Neural cell (in vitro differentiated cells): ENCODE data around the gene TRPM3. TPM values are rescaled to one million over a fixed set of nuclear protein-coding genes. Genes with fewer than 3 reads are reported as not detected.

Experiments used
- H2AFZ ChIP-seq: fragments of 200-600, 300-800 bp; sonication (generic), shearing (Covaris generic); 2 replicates; pipeline ENCODE4 v1.6.0; 2014; ENCODE audit warnings: low read depth, mild to moderate bottlenecking, antibody characterized with exemption, low read length, moderate library complexity
- H3F3A ChIP-seq: fragments of 200-600 bp; shearing (Covaris generic); 2 replicates; pipeline ENCODE4 v1.6.1; 2016; ENCODE audit warnings: mild to moderate bottlenecking, moderate library complexity, mixed read lengths, antibody characterized with exemption, low read length; ENCODE audit not compliant: insufficient read depth, poor library complexity, severe bottlenecking
- H3K27ac ChIP-seq: fragments of 200-600, 300-800 bp; sonication (generic), shearing (Covaris generic); 2 replicates; pipeline ENCODE4 v1.5.1; 2014; ENCODE audit warnings: mild to moderate bottlenecking, low read length, moderate library complexity
- H3K27me3 ChIP-seq: fragments of 300-800, 200-600 bp; sonication (generic), shearing (Covaris generic); 2 replicates; pipeline ENCODE4 v1.6.0; 2014; ENCODE audit warnings: mild to moderate bottlenecking, low read depth, low read length, moderate library complexity; ENCODE audit not compliant: insufficient read depth
- H3K36me3 ChIP-seq: fragments of 300-800, 200-600 bp; sonication (generic), shearing (Covaris generic); 2 replicates; pipeline ENCODE4 v1.5.1; 2014; ENCODE audit warnings: mild to moderate bottlenecking, antibody characterized with exemption, low read length, moderate library complexity; ENCODE audit not compliant: insufficient read depth
- H3K4me2 ChIP-seq: fragments of 300-800, 200-600 bp; sonication (generic), shearing (Covaris generic); 2 replicates; pipeline ENCODE4 v1.6.0; 2014; ENCODE audit warnings: mild to moderate bottlenecking, low read length
- H3K4me3 ChIP-seq: fragments of 300-800, 200-600 bp; sonication (generic), shearing (Covaris generic); 2 replicates; pipeline ENCODE4 v1.5.1; 2014; ENCODE audit warnings: mild to moderate bottlenecking, low read length, moderate library complexity
- H3K79me2 ChIP-seq: fragments of 200-600 bp; shearing (Covaris generic); replicated peaks from 2 replicates; pipeline ENCODE4 v1.6.0; 2014; ENCODE audit warnings: mild to moderate bottlenecking, low read length, moderate library complexity; ENCODE audit not compliant: insufficient read depth
- H3K9ac ChIP-seq: fragments of 300-800, 200-600 bp; sonication (generic), shearing (Covaris generic); 2 replicates; pipeline ENCODE4 v1.6.1; 2016; ENCODE audit warnings: mild to moderate bottlenecking, low read length, mixed read lengths
- H3K9me2 ChIP-seq: fragments of 200-600 bp; shearing (Covaris generic); 2 replicates; pipeline ENCODE4 v1.6.1; 2016; ENCODE audit warnings: mild to moderate bottlenecking, low read length, mixed read lengths; ENCODE audit not compliant: insufficient read depth
- H3K9me3 ChIP-seq: fragments of 200-600, 300-800 bp; sonication (generic), shearing (Covaris generic); 2 replicates; pipeline ENCODE4 v1.6.1; 2016; ENCODE audit warnings: mild to moderate bottlenecking, mixed run types, low read length, moderate library complexity, mixed read lengths
- H4K20me1 ChIP-seq: fragments of 200-600 bp; shearing (Covaris generic); 2 replicates; pipeline ENCODE4 v1.6.1; 2016; ENCODE audit warnings: mild to moderate bottlenecking, mixed run types; ENCODE audit not compliant: insufficient read depth
- CTCF ChIP-seq: fragments of 450-650 bp; IDR thresholded peaks from 2 replicates; pipeline ENCODE4 v1.5.1; 2014; ENCODE audit warnings: antibody characterized with exemption, mild to moderate bottlenecking, moderate library complexity; ENCODE audit not compliant: poor library complexity, severe bottlenecking
- EP300 ChIP-seq: fragments of 450-650 bp; conservative IDR thresholded peaks from 2 replicates; pipeline ENCODE4 v1.6.1; 2014; ENCODE audit warnings: antibody characterized with exemption, mild to moderate bottlenecking, moderate library complexity; ENCODE audit not compliant: poor library complexity, severe bottlenecking
- EZH2 ChIP-seq: fragments of 200-600, 300-800 bp; shearing (Covaris generic), sonication (generic); IDR thresholded peaks from 2 replicates; pipeline ENCODE4 v1.6.1; 2014; ENCODE audit warnings: antibody characterized with exemption, low read length, borderline replicate concordance, mild to moderate bottlenecking; ENCODE audit not compliant: insufficient read depth, poor library complexity, severe bottlenecking
- MXI1 ChIP-seq: fragments of 450-650 bp; conservative IDR thresholded peaks from 2 replicates; pipeline ENCODE4 v1.6.1; 2014; ENCODE audit warnings: antibody characterized with exemption, mild to moderate bottlenecking; ENCODE audit not compliant: poor library complexity, severe bottlenecking
- POLR2AphosphoS5 ChIP-seq: IDR thresholded peaks from 2 replicates; pipeline ENCODE4 v1.6.1; 2012
- RAD21 ChIP-seq: fragments of 450-650 bp; conservative IDR thresholded peaks from 2 replicates; pipeline ENCODE4 v1.6.1; 2014; ENCODE audit warnings: antibody characterized with exemption, mild to moderate bottlenecking, moderate library complexity
- REST ChIP-seq: IDR thresholded peaks from 2 replicates; pipeline ENCODE4 v1.6.1; 2012; ENCODE audit warnings: borderline replicate concordance
- SMC3 ChIP-seq: fragments of 450-650 bp; conservative IDR thresholded peaks from 2 replicates; pipeline ENCODE4 v1.6.1; 2014; ENCODE audit warnings: antibody characterized with exemption, mild to moderate bottlenecking, moderate library complexity; ENCODE audit not compliant: poor library complexity
- TAF1 ChIP-seq: IDR thresholded peaks from 2 replicates; pipeline ENCODE4 v1.6.1; 2012; ENCODE audit warnings: low read depth
- polyA plus RNA-seq: library from polyadenylated mRNA; depleted of rRNA; stranded (reverse); fragments of >200 nt; gene quantifications from 2 replicates; pipeline ENCODE4 v1.2.3, GENCODE V29; 2014

TRPM3 gene
- polyA plus RNA-seq, 1 donor from 2014 or later = 1.3 TPM

GRCh38 chr9:70490478-70490877, 630.9 kb downstream of the TRPM3 start:
- Histone ChIP-seq H2AFZ (no peak overlapping the region), H3K27me3 (no peaks in the 10 kb centered on the region), H4K20me1 (no peaks in the 10 kb centered on the region), H3K9ac (no peak overlapping the region), H3K4me2 (no peak overlapping the region), H3K9me3 (no peaks in the 10 kb centered on the region), H3K4me3 (no peak overlapping the region), H3F3A (no peaks in the 10 kb centered on the region), H3K36me3 (no peaks in the 10 kb centered on the region), H3K9me2 (no peaks in the 10 kb centered on the region), H3K79me2 (no peaks in the 10 kb centered on the region), H3K27ac (no peak overlapping the region)
- TF ChIP-seq MXI1 = no peak
- no peak for TF ChIP-seq REST
- no peak for TF ChIP-seq RAD21
- no peak for TF ChIP-seq TAF1
- TF ChIP-seq POLR2AphosphoS5 = no peak
- no peak for TF ChIP-seq SMC3
- no peak for TF ChIP-seq EP300
- TF ChIP-seq EZH2 = no peak
- no peak for TF ChIP-seq CTCF

GRCh38 chr9:70488793-70489105, 632.7 kb downstream of the TRPM3 start:
- Histone ChIP-seq H3K4me3 (no peak overlapping the region), H3K36me3 (no peaks in the 10 kb centered on the region), H3K9me2 (no peaks in the 10 kb centered on the region), H3K27ac (no peak overlapping the region), H2AFZ (no peak overlapping the region), H4K20me1 (no peaks in the 10 kb centered on the region), H3K27me3 (no peaks in the 10 kb centered on the region), H3F3A (no peaks in the 10 kb centered on the region), H3K79me2 (no peaks in the 10 kb centered on the region), H3K4me2 (no peak overlapping the region), H3K9me3 (no peaks in the 10 kb centered on the region), H3K9ac (no peak overlapping the region)
- no peak for TF ChIP-seq TAF1
- no peak for TF ChIP-seq EZH2
- TF ChIP-seq MXI1 = no peak
- TF ChIP-seq EP300 = no peak
- no peak for TF ChIP-seq RAD21
- no peak for TF ChIP-seq CTCF
- TF ChIP-seq SMC3 = no peak
- TF ChIP-seq POLR2AphosphoS5 = no peak
- no peak for TF ChIP-seq REST
